ENCODE measurements around the gene PLXNC1.

PLXNC1 gene

DNA sequence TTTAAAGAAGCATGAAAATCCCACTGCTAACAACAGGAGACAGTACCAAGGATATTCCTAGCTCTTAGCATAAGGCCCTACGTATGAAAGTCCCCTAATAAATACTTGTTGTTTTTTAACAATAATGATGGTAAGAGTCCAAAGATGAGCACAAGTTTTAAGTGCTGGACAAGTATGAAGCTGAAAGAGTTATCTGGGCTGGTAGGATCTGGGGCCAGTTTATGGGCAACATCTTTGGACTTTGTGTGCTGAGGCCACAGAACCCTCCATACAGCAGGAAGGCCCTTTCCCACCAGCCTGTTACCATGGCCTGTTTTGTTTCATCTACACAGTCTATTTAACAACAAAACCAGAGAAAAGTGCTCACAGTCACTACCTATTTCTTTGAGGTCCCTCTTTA lies 12.5 kb upstream of the PLXNC1 start:
- DNase-seq = no peak

DNA sequence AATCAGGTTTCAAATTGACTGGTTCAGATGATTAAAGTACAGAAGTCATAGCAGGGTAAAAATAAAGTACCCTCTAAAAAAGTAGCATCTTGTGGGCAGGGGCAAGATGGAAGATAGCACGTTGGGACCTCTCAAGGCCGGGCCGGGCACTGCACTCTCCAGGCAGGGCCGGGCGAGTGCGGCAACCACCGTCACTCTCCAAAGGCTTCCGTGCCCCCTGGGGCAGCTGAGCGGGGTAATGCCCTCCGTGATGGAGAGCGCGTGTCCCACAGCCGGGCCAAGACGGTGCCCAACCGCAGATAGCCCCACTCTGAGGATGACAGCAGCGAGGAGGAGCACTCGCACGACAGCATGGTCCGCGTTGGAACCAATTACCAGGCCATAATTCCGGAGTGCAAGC lies 8.6 kb upstream of the PLXNC1 start:
- no peak for DNase-seq

DNA sequence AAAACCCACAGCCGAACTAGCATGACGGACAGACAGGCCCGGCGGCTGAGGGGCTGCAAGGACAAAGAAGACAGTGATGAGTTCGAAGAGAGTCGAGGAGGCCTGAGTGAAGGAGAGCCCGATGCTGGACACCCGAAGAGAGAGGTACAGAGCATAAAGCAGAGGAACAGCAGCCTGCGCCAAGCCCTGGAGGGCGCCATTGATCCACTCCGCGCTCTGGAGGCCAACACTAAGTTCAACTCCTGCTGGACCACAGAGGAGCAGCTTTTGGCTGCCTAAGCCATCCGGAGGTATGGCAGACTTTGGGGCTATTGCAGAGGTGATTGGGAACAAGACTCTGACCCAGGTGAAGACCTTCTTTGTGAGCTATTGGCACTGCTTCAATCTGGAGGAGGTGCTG lies 7.8 kb upstream of the PLXNC1 start:
- DNase-seq = no peak

DNA sequence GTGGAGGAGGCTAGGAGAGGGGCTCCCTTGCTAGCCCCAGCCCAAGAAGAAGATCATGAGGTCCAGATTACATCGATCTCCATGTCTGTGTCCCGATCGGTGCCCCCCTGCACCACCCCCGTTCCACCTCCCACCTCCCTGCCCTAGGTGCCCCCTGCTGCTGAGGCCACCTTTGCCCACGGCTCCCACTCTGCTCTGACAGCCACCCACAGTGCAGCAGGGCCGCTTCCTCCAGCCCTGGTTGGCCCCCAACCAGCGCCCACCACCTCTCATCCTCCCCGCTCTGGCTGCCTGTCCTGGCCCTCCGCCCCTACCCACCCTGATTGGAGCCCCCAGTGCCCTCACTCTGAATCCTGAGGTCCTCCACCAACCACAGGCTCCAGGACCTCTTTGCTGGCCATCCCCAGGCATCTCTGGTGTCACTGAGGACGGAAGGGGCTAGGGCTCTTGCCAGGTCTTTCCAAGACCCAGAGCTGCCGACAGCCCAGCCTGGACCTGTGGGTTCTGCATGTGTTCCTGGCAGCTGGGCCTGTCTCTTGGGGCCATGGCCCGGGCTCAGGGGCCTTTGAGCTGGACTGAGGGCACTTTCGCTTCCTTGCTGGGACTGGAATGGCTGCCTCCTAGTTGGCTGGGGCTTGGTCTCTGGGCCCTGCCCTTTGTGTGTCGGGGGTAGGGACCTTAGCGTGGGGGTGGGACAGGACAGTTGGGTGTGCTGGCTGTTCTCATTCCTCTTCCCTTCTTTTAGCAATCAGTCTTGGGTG lies 7.2 kb upstream of the PLXNC1 start:
- DNase-seq = no peak

DNA sequence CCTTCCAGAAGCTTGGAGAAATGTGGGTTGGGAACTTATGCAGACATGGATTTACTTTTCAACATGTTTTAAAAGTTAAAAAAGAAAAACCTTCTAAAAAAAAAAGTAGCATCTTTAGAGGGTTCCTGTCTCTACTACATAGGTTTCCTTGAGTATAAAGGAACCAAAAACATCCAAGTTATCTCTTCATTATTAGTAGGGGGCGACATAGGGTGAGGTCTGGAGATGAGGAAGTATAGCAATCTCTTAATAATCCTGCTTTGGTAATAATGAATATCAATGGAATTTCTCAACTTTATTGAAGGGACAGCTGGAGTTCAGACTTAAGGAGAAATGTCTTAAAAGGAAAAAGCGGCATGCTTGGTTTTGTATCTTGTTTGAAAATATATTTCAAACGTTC lies 6.5 kb upstream of the PLXNC1 start:
- DNase-seq = no peak

DNA sequence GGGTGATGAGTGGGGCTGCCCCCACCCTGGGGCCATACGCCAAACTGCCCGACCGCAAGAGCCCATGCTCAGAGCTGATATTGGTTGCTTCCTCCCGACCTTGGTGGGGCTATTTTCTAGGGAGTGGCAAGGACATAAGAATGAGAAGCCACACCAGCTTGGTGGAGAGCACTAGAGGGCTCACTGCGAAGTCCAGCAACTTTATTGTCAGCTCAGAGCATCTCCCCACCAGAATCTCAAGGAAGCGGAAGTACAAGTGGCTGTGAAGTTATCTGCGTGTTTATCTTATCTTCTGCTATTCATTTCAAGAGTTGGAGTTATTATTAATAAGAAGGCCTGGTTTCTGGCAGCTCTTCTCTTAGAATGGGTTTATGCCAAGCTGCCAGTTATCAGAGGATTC lies 4.9 kb upstream of the PLXNC1 start:
- no peak for DNase-seq

DNA sequence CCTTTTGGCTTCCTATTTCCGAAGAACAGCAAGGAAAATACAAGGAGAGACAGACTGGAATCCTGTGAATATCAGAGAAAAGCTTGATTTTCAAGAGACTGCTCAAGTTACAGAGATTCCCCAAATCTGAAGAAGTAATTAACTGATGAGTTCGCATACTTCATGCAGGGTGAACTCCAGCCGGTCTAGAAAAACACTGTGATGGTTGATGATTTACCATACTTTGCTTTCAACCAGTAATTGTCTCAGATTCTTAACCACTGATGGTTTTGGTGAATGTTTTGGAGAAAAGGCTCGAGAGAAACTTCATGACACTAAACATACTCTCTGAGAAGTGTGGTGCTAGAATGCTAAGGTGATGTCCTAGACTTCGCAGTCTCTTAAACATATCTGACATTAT lies 4.4 kb upstream of the PLXNC1 start:
- no peak for DNase-seq

DNA sequence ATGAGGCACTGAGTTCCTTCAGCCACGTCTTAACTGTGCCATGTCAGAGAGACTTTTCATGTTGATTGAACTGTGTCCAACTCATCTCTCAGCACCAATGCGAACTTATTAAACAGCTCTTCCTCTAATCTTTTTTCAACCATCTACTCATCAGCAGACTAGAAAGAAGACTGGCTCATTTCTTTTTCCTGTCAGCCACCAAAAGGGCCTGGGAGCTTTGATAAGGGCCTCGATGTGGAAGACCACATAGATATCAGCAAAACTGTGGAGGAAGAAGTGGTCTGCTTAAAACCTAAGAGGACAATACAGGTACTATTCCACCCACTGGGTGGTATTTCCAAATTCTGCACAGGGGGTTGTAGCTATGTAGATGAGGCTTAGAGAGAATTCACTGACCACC lies 3.6 kb upstream of the PLXNC1 start:
- no peak for DNase-seq

DNA sequence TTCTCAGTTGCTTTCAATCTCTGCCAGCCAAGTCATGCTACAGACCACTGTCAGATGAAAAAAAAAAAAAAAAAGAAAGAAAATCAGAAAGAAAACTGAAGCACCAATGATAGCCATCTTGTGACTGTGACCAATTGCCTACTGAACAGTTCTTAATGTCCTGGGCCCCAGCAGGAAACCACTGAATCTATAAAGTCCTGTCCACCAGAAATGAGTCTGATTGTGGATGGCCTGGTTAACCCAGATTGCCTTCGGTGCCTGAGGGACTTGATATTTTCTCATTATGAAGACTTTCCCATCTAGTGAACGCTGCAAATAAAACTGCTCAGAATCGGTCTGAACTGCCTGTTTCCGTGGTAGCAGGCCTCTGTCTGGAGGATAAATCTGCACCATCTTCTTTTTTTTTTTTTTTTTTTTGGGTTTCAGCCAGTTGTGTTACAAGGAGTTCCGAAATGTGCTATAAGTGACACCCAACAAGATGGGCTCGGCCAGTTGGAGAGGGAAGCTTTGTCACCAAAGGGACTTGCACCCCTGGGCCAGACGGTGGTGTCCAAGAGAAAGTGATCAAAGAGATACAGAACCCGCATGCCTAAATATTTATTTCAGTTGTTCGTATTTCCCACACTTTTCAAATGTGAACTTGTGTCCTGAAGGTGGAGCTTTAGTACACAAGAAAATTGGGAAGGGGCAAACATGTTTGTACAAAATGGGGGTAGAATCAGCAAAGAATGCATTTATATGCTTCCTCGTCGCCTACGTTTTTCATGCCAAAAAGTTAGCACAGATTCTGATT lies 3.0 kb upstream of the PLXNC1 start:
- DNase-seq = no peak

DNA sequence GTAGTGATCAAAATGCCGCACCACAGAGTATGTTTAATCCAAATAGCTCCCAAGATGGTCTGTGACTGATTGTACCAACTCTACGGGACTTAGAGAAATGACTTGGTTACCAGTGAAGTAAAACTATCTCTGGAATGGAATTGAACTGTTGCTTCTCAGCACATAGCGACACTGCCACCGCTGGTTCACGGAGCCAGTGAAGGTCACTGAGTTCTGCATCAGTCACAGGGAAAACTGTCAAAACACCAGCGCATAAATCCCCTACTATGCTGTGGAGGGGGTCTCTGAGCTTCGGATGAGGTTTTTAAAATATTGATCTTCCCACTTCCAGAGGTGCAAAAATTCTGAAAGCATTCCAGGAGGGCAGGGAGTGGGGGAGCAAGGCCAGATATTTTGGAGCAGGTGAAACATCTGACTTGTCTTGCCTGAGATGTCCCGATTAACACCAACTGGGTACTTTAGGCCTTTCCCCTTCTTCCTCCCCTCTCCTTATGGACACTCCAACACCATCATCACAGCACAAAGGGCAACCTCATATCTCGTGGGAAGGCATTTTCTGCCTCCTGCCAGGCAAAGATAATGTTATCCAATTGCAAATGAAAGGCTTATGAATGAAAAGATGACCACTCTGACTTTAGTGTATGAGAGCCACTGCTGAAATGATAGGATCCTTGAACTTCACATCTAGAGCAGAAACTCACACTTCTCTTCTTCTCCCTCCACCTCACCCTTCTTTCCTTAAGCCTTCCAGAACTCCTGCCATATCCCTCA lies 2.0 kb upstream of the PLXNC1 start:
- DNase-seq = no peak

DNA sequence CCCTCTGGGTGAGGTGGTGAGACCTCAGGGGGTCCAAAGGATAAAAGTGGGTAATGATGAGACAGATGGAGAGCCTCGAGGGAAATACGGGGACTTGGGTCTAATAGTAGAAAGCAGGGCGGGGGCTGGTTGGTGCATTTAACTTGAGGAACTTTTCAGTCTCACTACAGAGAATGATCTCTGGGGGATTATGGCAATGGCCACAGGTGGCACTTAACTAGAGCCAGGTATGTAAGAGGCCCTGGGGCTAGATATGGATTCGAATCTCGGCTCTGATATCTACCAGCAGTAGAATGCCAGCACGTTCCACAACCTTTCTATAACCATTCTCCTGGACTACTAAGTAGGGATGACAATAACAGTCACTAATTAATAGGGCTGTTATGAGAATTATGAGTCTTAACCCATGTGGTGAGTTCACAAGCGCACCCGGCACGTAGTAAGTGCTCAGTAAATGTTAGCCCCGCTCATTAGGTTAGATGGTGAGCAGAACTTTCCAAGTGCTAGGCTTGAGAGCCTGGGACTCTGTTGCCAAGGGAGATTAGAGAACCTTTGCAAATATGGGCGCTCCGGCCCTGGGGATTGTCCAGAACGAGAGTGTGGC lies 888 bp upstream of the PLXNC1 start:
- no peak for DNase-seq

DNA sequence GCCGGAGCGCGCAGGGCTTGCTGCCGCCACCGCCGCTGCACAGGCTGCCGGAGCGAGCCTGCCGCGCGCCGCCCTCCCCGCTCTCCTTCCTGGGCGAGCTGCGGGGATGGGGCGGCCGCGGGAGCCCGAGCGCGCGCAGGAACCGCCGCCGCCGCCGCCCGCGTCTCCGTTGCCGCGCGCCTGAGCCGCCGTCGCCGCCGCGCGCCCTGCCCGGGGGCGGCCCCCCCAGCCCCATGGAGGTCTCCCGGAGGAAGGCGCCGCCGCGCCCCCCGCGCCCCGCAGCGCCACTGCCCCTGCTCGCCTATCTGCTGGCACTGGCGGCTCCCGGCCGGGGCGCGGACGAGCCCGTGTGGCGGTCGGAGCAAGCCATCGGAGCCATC lies 352 bp downstream of the PLXNC1 start:
- DNase-seq = no peak

DNA sequence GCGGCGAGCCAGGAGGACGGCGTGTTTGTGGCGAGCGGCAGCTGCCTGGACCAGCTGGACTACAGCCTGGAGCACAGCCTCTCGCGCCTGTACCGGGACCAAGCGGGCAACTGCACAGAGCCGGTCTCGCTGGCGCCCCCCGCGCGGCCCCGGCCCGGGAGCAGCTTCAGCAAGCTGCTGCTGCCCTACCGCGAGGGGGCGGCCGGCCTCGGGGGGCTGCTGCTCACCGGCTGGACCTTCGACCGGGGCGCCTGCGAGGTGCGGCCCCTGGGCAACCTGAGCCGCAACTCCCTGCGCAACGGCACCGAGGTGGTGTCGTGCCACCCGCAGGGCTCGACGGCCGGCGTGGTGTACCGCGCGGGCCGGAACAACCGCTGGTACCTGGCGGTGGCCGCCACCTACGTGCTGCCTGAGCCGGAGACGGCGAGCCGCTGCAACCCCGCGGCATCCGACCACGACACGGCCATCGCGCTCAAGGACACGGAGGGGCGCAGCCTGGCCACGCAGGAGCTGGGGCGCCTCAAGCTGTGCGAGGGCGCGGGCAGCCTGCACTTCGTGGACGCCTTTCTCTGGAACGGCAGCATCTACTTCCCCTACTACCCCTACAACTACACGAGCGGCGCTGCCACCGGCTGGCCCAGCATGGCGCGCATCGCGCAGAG lies 873 bp downstream of the PLXNC1 start:
- no peak for DNase-seq

DNA sequence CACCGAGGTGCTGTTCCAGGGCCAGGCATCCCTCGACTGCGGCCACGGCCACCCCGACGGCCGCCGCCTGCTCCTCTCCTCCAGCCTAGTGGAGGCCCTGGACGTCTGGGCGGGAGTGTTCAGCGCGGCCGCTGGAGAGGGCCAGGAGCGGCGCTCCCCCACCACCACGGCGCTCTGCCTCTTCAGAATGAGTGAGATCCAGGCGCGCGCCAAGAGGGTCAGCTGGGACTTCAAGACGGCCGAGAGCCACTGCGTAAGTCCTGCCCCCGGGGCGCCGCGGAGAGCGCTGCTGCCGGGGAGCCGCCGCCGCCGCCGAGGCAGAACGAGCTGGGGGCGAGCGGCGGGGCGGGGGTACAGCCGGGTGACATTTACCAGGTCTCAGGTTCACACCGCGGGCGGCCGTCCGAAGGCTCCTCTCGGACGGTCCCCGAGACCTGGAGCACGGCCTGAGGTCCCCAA lies 1.4 kb downstream of the PLXNC1 start:
- DNase-seq = no peak

DNA sequence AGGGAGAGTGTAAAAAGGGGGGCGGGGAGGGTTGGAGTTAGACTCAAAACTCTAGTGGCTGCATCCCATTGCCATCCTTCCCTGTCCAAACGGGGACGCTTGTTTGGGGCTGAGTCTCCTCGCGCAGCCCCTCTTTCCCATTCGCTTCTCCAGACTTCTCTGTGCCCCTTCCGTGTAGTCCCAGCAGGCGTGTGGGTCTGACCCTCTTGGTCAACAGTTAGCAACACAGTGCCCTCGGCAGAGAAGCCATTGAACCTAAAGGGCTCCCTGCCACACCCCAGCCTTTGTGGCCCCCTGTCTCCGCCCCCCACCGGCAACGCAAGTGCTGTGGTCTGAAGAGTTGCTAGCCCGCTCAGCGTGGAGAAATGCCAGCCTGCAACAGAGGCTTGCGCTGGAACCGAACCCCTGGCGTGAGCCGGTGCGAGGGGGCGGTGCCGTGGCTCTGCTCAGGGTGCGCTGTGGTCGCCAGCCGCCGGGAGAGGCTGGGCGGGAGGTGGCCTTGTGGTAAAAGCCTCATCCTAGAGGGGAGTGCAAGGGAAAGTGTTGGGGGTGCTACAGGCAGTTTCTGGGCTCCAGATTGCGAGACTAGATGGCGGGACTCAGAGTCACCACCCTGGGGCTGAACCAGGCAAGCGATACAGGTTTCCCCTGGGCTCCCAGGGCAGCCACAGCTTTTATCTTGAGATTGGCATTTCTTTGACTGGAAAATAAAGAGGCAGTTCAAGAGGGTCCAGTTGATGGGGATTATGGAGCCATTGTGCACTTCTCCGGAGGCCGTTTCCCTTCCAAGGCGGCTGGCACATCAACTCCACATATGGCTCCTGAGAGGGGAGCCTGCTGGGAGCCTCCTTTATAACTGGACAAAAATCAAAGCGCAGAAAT lies 2.1 kb downstream of the PLXNC1 start:
- no peak for DNase-seq

DNA sequence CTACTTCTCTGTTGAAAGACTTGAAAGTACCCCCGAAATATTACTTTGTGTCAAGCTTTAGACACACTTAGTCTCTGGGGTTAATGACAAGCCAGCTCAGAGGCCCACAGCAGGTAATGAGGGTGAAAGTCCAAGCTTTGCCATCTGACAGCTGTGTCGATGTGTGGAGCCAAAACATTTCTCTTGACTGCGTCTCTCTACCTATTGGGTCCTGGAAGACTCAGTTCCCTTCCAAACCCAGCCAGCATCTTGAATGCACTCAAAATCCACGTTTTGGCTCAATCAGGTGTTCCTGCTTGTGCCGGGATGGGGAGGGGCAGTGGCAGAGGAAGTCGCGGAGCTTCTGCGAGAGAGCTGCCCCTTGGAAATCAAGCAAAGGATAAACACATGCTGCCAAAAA lies 3.2 kb downstream of the PLXNC1 start:
- no peak for DNase-seq

DNA sequence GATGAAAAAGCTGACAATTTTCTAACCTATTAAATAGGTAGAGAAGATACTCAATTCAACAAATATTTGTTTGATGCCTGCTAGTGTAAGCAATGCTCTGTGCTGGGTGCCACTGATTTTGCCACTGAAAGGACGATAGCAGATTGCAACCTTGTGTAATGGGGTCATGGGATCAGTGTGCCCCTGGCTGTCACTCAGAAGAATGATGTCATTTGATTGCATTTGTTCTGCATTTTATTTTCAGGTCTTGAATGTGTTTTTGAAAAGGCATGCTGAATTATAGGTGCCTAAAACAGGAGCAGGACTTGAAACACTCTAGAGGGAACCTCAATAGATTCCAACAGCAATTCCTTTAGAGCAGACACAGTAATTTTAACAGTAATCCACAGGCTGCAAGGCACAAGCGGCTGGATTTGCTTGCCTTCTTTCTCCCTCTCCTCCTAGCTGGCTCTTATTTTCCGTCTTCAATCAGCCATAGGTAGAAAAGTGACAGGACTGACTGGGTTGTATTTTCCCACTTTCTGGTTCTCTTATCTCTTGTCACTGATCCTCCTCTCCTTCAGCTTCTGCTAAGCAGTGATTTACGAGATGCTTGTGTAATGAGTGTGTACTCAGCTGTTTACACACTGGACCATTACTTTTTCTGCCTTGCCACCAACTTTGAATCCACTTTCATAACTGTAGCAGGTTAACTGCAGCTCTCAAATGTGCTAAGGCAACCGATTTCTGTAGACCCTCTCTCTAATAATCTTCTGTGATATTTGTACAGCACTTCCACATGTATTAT lies 4.1 kb downstream of the PLXNC1 start:
- no peak for DNase-seq

DNA sequence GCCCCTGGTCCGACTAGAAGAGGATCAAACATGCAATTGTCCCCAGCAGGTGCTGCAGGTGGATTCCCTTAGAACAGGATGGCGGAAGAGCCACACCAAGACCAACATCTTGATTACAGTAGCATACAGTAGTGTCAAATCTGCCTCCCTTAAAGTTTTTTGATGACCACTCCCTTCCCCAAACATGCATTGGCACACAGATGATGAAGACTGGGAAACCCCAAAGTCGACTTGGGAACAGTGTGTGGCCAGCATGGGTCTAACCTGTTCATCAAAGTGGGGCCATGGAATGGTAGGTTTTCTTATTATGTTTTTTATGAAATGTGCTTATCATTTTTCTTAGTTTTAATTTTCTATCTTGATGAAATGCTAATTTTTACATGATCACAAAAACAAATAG lies 8.8 kb downstream of the PLXNC1 start:
- no peak for DNase-seq

DNA sequence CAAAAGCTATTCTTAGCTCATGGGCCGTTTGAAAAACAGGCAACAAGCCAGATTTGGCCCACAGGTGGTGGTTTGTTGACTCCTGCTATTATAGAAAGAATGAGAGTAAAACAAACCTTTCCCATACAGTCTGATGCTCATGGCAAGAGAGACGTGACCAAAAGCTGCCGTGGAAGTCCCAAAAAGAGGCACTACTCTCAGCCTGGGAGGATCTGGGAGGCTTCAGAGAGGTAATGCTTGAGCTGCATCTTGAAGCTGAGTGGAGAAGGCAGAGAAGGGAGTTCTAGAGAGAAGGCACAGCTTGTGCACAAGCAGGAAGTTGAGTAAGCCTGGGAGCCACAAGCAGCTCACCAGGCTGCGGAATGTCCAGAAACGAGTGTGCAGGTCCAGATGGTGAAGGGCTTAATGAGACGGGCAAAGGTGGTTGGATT lies 9.6 kb downstream of the PLXNC1 start:
- no peak for DNase-seq

DNA sequence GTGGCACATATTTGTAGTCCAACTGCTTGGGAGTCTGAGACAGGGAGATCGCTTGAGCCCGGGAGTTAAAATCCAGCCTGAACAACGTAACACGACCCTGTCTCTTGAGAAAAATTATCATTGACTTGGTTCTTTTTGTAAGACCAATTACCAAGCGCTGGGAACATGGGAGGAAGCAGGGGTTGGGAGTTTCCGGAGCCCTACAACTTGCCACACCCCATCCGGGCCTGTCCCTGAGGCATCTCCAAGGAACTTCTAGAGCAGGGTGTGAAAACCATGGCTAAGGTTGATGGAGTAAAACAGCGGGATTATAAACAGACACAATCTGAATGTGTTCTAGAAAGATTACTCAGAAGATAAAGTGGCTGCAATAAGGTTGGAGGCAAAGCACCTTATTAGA lies 10.3 kb downstream of the PLXNC1 start:
- DNase-seq = no peak

DNA sequence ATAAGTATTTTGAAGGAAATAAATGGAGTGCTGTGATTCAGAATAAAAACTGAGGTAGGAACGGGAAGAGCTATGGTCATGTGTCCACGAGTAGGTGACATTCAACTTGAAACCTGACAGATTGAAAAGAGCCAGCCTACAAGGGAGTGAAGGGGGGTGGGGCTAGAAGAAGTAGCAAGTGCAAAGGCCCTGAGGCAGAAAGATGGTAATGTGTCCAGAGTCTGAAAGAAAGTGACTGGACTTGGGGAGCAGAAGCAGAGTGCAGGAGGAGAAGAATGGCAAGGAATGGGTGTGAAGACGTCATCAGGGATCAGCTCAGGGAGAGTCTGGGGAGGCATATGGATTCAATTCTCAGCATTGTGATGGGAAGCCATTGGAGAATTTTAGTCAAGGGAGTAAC lies 13.7 kb downstream of the PLXNC1 start:
- DNase-seq = no peak
